GM12875 (cell line): ENCODE data around the gene BMP10.

Source experiments
- H3K4me3 ChIP-seq: one replicate; pipeline ENCODE4 v1.5.1; 2011; ENCODE audit warnings: low read depth, low read length, control low read depth
- TF ChIP-seq, protein P1 (sequence below): IDR thresholded peaks from 2 replicates; pipeline ENCODE4 v1.5.1; 2011; ENCODE audit warnings: low read depth, mild to moderate bottlenecking, control low read depth, inconsistent platforms, low read length, moderate library complexity, borderline replicate concordance; ENCODE audit not compliant: insufficient read depth

The BMP10 gene

GRCh38 chr2:68824831-68825230, 46.4 kb downstream of the BMP10 start:
- TF ChIP-seq, protein P1, sequence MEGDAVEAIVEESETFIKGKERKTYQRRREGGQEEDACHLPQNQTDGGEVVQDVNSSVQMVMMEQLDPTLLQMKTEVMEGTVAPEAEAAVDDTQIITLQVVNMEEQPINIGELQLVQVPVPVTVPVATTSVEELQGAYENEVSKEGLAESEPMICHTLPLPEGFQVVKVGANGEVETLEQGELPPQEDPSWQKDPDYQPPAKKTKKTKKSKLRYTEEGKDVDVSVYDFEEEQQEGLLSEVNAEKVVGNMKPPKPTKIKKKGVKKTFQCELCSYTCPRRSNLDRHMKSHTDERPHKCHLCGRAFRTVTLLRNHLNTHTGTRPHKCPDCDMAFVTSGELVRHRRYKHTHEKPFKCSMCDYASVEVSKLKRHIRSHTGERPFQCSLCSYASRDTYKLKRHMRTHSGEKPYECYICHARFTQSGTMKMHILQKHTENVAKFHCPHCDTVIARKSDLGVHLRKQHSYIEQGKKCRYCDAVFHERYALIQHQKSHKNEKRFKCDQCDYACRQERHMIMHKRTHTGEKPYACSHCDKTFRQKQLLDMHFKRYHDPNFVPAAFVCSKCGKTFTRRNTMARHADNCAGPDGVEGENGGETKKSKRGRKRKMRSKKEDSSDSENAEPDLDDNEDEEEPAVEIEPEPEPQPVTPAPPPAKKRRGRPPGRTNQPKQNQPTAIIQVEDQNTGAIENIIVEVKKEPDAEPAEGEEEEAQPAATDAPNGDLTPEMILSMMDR = no peak
- H3K4me3 ChIP-seq = no peak overlapping the region

DNA sequence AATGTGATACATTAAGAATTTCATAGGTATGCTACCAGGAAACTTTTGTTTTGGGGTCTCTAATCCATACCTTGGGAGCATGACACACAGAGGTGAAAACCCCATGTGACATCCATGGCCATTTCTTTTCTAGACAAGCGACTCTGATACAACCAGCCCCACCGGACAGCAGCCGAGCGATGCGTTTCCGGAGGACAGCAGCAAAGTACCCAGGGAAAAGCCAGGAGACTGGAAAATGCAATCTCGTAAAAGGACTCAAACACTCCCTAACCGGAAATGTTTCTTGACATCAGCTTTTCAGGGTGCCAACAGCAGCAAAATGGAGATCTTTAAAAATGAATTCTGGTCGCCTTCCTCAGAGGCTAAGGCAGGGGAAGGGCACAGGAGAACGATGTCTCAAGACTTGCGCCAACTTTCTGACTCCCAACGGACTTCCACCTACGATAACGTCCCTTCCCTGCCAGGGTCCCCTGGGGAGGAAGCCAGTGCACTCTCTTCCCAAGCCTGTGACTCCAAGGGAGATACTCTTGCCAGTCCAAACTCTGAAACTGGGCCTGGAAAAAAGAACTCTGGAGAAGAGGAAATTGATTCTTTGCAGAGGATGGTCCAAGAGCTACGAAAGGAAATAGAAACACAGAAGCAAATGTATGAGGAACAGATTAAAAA, 48.9 kb downstream of the BMP10 start:
- no peak overlapping the region for H3K4me3 ChIP-seq
- TF ChIP-seq, protein P1 = no peak

GRCh38 chr2:68819556-68819955, 51.6 kb downstream of the BMP10 start:
- TF ChIP-seq, protein P1 = no peak
- H3K4me3 ChIP-seq = no peak overlapping the region

- no peak overlapping the region for H3K4me3 ChIP-seq
- TF ChIP-seq, protein P1 = no peak
These were observed 53.9 kb downstream of the BMP10 start for GRCh38 chr2:68817306-68817705.
